ENCODE measurements around the gene ASAP2.

Gene ASAP2

GRCh38 chr2:9451231-9451630 lies 244.6 kb downstream of the ASAP2 start:
- H3K79me2 ChIP-seq (ENCODE audit: insufficient read depth, low read length) = no peaks in the 10 kb centered on the region
- H3K9me3 ChIP-seq (ENCODE audit: insufficient read depth, low read depth, low read length) = no peaks in the 10 kb centered on the region
- H3K9me2 ChIP-seq (replicated peaks; ENCODE audit: low read depth, low read length) = no peaks in the 10 kb centered on the region
- no peaks in the 10 kb centered on the region for H3F3A ChIP-seq (ENCODE audit: low read depth)
- no peak overlapping the region for H3K4me3 ChIP-seq (ENCODE audit: low read length, poor library complexity, severe bottlenecking)
- H3K36me3 ChIP-seq (ENCODE audit: insufficient read depth, low read length) = peaks cover 22% of the 10 kb centered on the region; the same call in 1 of the 2 replicates
- no peak overlapping the region for H2AFZ ChIP-seq (ENCODE audit: low read length)
- no peaks in the 10 kb centered on the region for H3K27me3 ChIP-seq (ENCODE audit: insufficient read depth, low read length, poor library complexity, severe bottlenecking)
- H3K9ac ChIP-seq (ENCODE audit: low read depth, low read length, poor library complexity, severe bottlenecking) = no peak overlapping the region
- H3K4me2 ChIP-seq (ENCODE audit: low read depth, low read length, poor library complexity, severe bottlenecking) = no peak overlapping the region
- no peak for TF ChIP-seq CTCF (conservative IDR thresholded peaks at IDR 0.05; ENCODE audit: low read length)
- TF ChIP-seq EZH2phosphoT487 (IDR thresholded peaks at IDR 0.05; ENCODE audit: borderline replicate concordance) = no peak
- no peaks in the 10 kb centered on the region for H3K4me1 ChIP-seq (ENCODE audit: insufficient read depth, low read length, poor library complexity, severe bottlenecking)
- no peaks in the 10 kb centered on the region for H4K20me1 ChIP-seq (ENCODE audit: insufficient read depth, low read length, poor library complexity, severe bottlenecking)
